SIG-M5 treated with dmso at 0.1 percent for 504 hours (cell line): ENCODE data around the gene ZSCAN22.
A peak's percentile ranks its signal among the peaks of the same experiment; 100 is the strongest.

ENCODE experiments used
- DNase-seq: peaks from one replicate; lab custom pipeline; 2025; ENCODE audit not compliant: unreplicated experiment; lab: John Stamatoyannopoulos, UW

ZSCAN22 gene

DNA sequence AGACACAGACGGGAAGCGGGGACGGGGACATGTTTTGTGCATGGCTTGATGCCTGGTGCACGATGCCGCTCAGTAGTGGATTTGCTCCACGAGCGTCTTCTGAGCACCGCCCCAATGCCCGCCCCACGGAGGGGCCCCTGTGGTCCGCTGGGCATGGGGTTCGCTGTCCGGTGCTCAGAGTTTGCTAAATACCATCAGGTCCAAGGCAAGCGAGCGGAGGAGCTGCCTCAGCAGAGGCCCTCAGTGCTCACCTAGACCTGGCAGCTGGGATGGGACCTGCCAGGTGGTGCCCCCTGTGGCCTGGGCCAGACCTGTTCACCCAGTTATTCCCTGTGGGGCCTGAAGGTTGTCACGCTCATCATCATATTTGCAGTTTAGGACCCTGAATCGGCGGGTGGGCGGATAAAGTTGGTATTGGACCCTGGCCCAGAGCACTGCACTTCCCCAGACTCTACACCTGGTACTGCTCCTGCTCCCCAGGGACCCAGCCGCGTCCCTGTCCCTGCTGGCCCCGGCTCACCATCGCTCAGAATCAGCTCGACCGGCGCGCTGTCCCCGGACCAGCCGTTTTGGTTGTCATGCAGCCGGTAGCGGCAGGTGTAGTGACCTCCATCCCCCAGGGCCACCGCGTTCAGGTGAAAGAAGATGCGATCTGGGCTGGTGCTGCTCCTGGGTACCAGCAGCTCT lies 24.2 kb downstream of the ZSCAN22 start:
- DNase-seq, result no peak

DNA sequence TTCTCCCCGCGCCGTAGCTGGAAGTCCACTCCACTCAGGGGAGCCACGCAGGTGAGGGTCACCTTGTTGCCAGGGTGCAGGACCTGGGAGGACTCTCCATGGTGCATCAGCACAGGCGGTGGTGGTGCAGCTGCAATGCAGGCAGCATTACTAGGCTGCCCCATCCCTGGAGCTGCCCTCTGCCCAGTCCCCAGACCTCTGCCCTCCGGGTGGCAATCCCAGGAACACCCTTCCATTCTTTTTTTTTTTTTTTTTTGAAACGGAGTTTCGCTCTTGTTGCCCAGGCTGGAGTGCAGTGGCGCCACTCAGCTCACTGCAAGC lies 24.7 kb downstream of the ZSCAN22 start:
- DNase-seq, result no peak

DNA sequence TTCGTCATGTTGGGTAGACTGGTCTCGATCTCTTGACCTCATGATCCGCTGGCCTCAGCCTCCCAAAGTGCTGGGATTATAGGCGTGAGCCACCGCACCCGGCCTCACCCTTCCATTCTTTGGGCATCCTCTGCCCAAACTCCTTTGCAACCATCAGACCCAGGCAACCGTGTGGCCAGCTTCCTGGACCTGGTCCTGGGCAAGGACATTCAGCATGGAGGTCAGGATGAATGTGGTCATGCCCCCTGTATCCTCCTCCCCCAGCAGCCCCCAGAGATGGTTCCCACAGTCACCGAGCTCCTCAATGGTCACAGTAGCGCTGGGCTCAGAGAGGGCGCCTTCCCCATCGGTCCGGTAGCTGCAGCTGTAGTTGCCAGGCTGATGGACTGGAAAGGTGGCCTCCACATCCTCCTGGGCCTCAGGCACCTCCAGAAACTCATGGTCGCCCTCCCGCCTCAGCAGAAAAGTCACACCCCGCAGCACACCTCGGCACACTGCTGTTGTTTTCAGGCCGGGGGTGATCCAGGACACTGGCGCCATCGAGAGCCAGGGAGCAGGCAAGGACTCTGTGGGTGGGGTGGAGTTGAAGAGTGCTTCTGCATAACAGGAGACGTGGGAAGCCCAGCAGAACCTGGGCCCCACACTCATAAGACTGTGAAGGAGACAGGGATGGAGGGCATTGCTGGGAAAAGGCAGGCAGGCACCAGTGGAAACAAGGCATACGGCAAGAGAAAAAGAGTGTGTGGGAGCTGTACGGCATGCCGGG lies 25.4 kb downstream of the ZSCAN22 start:
- no peak for DNase-seq

DNA sequence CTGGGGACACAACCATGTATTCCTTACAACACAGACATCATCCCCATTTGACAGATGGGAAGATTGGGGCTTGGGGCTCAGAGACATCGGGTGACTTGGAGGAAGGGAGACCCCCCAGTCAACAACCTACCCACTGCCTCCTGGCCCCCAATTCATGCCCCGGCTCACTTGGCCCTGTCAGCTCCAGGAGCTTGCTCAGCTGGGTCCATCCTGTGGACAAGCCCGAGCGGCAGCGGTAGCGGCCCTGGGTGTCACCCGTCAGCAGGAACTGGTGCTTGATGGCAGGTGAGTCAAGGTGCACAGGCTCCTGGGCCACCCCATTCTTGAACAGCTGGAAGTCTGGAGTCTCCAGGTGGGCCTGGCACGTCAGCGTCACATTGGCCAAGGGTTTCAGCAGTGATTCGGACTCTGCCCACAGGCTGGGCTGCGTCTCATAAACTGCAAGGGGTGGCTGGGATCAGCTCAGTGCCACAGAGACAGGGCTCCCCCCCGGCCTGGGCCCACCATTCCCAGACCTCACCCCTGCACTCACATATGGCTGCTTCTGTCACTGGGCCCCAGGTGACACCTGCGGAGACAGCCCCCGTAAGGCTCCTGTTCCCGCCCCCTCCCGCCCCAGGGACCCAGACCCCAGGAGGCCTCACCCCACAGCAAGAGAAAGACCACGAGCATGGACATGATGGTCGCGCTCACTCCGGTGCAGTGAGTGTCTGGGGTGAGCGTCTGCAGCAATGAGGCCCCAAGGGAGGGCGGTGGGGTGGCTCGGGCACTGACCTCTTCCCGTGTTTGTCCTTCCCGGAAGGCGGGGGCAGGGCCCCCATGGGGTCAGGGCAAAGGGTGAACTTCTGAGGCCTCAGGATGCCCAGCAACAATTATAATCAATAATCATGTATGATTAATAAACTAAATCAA lies 26.2 kb downstream of the ZSCAN22 start, which contains the start of gene A1BG:
TSS of gene A1BG (minus strand) at position 733 of the 912 bp plus-strand sequence. CDS start at position 678, 55 bp downstream.
- DNase-seq, result no peak

DNA sequence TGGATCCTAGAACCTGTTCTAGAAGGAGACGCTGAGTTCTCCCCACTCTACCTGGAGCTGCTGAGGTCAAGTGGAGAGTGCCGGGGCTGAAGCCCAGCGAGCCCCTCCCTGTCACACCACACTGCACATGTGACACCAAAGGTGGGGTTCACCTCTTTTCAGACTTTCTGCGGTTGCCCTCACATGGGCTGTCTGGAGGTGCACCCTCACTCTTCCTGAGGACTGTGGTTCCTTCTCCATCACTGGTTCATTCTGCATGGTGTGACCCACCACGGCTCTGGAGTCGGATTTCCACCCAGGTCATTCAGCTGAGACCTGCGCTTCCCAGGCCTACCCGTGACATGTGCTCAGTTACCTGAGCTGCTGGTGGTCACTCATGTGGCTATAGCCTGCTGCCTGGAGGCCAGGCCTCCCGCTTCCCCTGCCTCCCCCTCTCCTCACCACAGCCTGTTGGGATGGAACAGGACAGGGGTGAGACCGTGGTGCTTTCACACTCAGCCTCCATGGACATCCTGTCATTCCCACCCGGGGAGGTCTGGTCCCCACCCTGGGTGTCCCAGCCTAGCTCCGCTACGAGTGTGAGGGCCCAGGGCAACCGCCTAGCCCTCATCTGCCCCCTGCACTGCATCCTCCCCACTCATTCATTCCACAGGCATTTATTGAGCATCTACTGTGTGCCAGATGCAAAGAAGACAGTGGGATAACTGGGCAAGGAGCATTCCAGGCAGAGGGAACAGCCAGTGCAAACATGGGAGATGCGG lies 27.1 kb downstream of the ZSCAN22 start:
- DNase-seq, result no peak

DNA sequence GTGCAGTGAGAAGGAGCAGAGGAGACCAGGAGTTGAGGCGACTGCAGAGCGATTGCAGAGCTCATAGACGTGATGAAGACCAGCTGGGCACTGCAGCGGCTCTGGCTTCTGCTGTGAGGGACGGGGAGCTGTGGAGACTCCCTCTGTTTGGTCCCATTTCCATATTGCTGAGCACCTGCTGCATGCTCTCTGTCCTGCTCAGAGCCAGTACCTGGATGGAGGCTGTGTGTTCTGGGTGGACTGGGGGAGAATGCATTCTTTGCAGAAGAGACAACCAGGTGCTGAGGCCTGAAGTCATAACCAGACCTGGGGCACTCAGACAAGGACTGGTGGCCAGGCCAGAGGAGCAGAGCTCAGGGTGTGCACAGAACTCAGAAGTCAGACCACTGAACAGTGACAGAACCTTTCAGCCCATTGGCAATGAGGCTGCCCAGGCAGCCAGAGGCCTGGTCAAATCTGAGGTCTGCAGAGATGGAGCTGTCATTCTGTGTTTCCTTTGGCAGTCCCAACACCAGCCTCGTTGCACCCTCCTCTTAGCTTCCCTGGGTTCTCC lies 27.8 kb downstream of the ZSCAN22 start:
- DNase-seq, result no peak

DNA sequence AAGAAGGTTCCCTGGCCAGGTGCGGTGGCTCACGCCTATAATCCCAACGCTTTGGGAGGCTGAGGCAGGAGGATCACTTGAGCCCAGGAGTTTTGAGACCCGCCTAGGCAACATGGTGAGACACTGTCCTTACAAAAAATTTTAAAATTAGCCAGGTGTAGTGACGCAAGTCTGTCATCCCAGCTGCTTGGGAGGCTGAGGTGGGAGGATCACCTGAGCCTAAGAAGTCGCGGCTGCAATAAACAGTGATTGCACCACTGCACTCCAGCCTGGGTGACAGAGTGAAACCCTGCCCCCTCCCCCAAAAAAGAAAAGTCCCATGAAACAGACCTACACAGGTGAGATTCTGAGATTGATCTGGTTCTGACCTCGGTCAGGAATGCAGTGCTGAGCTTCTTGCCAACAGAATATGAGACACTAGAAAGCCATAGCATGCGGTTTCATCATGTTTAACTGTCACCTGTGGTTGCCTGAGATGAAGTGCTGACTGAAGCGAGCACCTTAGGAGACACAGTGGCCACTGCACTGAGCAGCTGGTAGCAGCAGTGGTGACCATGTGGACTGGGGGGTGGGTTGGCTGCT lies 28.5 kb downstream of the ZSCAN22 start:
- DNase-seq, result no peak

DNA sequence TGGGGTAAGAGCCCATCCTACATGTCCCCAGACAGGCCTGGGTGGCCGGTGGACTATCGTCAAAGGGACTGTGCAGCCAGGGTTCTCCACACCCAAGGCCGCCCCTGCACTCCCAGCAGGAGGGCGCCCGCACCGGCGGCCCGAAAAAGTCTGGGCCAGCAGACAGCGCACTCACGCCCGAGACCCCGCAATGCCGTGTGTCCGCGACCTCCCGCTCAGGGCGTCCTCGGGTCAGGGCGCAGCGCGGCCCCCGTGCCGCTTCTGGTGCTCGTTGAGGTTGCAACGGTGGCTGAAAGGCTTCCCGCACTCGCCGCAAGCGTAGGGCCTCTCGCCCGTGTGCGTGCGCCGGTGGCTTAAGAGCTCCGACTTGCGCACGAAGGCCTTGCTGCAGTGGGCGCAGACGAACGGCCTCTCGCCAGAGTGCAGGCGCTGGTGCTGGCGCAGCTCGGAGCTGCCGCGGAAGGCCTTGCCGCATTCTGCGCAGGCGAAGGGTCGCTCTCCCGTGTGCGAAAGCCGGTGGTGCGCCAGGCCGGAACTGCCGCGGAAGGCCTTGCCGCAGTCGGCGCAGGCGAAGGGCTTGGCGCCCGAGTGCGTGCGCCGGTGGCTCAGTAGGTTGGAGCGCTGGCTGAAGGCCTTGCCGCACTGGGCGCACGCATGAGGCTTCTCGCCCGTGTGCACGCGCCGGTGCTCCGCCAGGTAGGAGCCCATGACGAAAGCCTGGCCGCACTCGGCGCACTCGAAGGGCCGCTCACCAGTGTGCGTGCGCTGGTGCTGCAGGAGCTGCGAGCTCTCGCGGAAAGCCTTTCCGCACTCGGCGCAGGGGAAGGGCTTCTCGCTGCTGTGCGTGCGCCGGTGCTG lies 29.3 kb downstream of the ZSCAN22 start:
- DNase-seq, result no peak

DNA sequence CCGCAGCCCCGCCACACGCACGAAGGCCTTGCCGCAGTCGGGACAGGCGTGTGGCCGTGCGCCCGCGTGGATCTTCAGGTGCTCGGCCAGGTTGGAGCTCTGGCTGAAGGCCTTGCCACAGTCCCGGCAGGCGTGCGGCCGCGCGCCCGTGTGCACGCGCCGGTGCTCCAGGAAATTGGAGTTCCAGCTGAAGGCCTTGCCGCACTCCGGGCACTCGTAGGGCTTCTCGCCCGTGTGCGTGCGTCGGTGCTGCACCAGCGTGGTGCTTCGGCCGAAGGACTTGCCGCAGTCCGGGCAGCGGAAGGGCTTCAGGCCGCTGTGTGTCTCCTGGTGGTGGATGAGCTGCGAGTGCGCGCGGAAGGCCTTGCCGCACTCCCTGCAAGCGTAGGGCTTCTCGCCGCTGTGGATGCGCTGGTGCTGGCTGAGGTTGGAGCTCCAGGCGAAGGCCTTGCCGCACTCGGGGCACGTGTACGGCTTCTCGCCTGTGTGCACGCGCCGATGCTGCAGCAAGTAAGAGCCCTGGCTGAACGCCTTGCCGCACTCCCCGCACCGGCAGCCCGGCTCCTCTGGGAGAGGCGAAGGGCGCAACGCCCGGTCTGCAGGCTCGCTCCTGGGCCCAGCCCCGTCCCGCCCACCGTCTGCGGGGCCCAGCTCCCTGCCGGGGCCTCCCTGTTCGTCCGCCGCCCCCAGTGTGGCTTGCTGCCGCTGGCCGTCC lies 30.1 kb downstream of the ZSCAN22 start:
- no peak for DNase-seq

DNA sequence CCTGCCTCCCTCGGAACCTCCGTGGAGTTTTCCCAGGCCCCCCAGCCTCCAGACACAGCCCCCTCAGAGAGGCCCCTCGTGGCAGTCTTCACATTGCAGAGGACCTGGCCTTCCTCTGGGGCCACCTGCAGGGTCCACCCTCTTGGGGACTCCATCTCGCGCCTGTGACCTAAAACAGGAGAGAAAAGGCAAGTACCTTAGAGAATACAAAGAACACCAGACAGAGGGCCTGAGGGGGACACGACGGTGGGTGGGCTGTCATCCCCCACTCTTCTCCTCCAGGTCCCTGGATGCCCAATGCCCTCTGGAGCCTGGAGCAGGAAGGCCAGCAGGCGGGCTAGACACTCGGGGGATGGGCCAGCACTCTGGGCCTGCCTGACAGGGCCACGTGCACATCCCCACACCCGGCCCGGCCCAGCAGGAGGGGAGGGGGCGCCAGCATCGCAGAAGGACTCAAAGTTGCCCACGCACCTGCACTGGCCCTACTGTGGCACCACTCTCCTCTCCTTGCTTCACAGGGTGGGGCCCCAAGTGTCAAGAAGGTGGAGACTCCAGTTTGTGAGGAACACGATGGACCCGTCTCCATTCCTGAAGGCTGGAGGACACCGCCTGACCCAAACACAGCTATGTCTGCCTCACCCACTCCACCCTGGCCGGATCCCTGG lies 30.8 kb downstream of the ZSCAN22 start:
- no peak for DNase-seq

DNA sequence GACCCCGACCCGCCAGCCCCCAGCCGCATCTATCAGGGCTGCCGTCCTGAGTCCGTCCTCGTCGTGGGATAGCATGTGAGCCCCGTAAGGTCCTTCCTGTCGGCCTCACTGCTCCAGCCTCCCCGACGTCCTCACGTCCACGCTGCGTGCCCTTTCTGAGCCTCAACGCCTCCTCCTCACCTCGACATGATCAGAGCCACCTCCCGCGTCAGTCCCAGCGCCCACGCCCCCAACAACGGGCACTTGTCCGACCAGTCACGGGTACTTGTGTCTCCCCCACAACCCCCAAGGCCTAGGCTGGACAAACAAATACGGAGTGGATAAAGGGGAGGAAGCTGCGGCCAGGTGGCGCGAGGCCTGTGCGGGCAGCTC lies 35.1 kb downstream of the ZSCAN22 start:
- DNase-seq, result no peak

DNA sequence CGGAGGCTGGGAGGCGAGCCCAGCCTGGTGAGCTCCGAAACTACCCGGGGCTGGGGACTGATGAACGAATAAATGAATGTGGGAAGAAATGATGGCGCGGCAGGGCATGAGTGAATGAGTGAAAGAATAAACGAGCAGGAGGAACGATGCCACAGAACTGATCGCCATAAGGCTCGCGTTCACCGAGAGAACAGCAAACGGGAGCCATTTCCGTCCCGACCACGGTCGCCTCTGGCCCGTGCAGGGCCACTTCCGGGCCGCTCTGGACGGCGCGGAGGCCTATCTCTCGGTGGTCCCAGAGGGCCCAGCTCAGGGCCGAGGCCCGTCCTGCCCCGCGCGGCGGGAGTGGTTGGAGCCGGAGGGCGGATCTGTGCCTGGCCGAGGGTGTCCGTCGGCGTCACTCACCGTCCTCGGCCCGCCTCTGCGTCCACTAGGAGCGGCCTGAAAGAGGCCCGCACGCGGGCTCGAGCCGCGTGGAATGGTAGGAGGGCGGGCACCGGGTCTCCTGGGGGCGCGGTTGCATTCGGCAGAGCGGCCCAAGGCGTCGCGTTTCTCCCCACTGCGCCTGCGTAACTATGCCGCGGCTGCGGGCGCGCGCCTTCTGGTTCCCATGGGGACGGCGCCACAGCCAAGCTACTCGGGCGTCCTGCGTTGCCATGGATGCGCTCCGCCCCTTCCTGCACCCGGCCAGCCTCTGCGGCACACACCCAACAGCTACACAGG lies 35.6 kb downstream of the ZSCAN22 start, which contains the start of gene ZNF497:
TSS of gene ZNF497 (minus strand) at position 480 of the 723 bp plus-strand sequence. CDS start 5,116 bp downstream, outside the sequence.
- DNase-seq, result peak; percentile 88

DNA sequence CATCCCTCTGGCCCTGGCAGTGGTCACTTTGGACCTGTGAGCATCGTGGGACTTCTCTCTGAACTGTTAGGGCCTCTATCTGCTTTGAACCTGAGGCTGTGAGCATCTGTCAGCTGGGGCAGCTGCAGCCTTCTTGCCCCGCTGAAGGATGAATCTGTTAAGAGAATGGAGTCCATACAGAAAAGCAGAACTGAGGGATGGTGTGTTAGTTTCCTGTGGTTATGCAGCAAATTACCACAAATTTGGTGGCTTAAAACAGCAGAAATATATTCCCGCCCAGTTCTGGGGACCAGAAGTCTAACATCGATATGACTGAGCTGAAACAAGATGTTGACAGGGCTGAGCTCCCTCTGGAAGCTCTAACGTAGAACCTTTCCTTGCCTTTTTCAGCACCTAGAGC lies 37.4 kb downstream of the ZSCAN22 start:
- DNase-seq, result peak; percentile 81

DNA sequence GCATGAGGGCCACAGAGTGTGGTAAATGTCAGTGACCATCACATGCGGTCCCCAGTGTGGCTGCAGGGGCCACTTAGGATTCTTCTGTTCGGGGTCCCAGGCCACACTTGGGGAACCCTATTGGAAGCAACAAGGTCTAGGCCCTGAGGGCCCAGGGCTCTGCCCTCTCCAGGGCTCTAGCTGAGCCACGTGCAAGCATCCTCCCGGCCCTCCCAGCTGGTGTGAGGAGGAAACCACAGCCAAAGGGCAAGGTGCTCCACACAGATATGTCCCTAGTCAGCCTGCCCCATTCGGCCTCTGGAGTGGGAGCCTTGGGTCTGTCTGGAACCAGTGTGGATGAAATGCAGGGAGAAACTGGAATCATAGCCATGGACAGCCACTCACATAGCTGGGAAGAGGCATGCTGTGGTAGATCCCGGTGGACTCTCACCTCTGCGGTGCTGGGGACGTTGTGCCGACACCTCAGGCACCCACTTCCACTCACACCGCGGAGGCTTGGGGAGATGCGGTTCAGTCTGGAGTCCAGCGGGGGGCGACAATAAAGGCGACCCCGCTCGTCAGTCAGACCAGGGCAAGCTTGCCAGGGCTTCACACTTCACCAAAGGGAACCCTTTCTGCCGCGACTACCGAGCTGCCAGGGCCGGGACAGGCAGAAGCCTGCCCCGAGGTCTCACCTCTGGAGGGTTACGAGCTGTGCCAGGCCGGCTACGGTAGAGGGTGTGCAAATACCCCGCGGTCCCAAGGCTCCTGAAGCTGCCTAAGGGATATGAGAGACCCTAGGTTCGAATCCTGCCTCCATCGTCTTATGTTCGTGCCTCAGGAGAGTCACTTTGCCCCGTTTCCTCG lies 40.0 kb downstream of the ZSCAN22 start:
- DNase-seq, result no peak

DNA sequence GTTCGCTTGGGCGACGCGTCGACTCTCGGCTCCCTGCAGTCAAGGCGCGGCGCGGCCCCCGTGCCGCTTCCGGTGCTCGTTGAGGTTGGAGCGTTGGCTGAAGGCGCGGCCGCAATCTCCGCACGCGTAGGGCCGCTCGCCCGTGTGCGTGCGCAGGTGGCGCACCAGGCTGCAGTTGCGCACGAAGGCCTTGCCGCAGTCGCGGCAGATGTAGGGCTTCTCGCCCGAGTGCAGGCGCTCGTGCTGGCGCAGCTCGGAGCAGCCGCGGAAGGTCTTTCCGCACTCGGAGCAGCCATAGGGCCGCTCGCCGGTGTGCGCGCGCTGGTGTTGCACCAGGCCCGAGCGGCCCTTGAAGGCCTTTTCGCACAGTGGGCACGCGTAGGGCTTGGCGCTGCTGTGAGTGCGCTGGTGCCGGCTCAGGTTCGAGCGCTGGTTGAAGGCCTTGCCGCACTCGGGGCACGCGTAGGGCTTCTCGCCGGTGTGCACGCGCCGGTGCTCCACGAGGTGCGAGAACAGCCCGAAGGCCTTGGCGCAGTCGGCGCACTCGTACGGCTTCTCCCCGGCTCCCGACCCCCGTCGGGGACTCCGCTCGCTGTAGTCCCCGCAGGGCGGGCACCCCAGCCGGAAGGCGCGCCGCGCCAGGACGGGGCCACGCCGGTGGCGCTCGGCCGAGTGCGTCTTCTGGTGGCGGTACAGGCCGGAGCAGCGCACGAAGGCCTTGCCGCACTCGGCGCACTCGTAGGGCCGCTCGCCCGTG lies 41.1 kb downstream of the ZSCAN22 start:
- DNase-seq, result no peak
